Breast epithelium (tissue), 4 donors: ENCODE measurements around the gene HPX. TPM values are rescaled to one million over a fixed set of nuclear protein-coding genes. Genes with fewer than 3 reads are reported as not detected.

Experiments
- DNase-seq, 2 donors: peaks; one replicate each; pipeline ENCODE4 v3.0.0-alpha.2; 2019; ENCODE audit warnings: low spot score in 2 of 2
- H3K27ac ChIP-seq, 2 donors: fragments of 200-600 bp; sonication (generic) in 1 of 2; one replicate each; pipeline ENCODE4 v1.5.1; 2016 to 2019; ENCODE audit warnings: mild to moderate bottlenecking in 1 of 2
- H3K27me3 ChIP-seq, 2 donors: fragments of 200-600 bp; sonication (generic) in 1 of 2; one replicate each; pipeline versions ENCODE4 v1.5.1 to v1.6.0; 2017 to 2019; ENCODE audit warnings: control low read depth in 1 of 2, mild to moderate bottlenecking in 1 of 2
- H3K36me3 ChIP-seq: fragments of 200-600 bp; one replicate; pipeline ENCODE4 v1.5.1; 2019
- H3K4me1 ChIP-seq, 2 donors: fragments of 200-600 bp; sonication (generic); one replicate each; pipeline ENCODE4 v1.5.1; 2016 to 2019; ENCODE audit warnings: control low read depth in 1 of 2
- H3K4me3 ChIP-seq, 3 donors: fragments of 200-600 bp; sonication (generic); 1 replicate in 2 of 3; 2 replicates in 1 of 3; pipeline ENCODE4 v1.5.1; 2016 to 2019; ENCODE audit warnings: mild to moderate bottlenecking in 3 of 3, moderate library complexity in 2 of 3
- H3K9me3 ChIP-seq, 2 donors: fragments of 200-600 bp; sonication (generic) in 1 of 2; one replicate each; pipeline ENCODE4 v1.5.1; 2016 to 2019; ENCODE audit warnings: control low read depth in 1 of 2
- POLR2A ChIP-seq: fragments of 450-650 bp; IDR thresholded peaks from one replicate; pipeline ENCODE4 v1.6.1; 2016; ENCODE audit warnings: antibody characterized with exemption, mild to moderate bottlenecking, moderate library complexity
- POLR2AphosphoS5 ChIP-seq, 3 donors: sonication (generic); formaldehyde crosslinking; IDR thresholded peaks; one replicate each; pipeline ENCODE4 v1.6.1; 2017; ENCODE audit warnings: antibody characterized with exemption in 3 of 3
- intact Hi-C: fragments of 100-400 bp; cut with DNase I; formaldehyde crosslinking; loops from one replicate; pipeline ENCODE4 v1.15.1; 2023; ENCODE audit warnings: low total_unique reads
- total RNA-seq, 3 donors: library from RNA; depleted of rRNA; stranded (reverse); fragments of >200 nt; gene quantifications; one replicate each; pipeline ENCODE4 v1.1.0, GENCODE V29; 2016
- TF ChIP-seq, protein P1 (sequence below), 3 donors: fragments of 450-650 bp; IDR thresholded peaks; one replicate each; pipeline ENCODE4 v1.5.1; 2016 to 2017; ENCODE audit warnings: antibody characterized with exemption in 3 of 3, mild to moderate bottlenecking in 3 of 3, moderate library complexity in 3 of 3

HPX gene
- total RNA-seq, 3 donors from 2014 or later, result 0.96 to 25.2 (median 12.9) TPM

DNA sequence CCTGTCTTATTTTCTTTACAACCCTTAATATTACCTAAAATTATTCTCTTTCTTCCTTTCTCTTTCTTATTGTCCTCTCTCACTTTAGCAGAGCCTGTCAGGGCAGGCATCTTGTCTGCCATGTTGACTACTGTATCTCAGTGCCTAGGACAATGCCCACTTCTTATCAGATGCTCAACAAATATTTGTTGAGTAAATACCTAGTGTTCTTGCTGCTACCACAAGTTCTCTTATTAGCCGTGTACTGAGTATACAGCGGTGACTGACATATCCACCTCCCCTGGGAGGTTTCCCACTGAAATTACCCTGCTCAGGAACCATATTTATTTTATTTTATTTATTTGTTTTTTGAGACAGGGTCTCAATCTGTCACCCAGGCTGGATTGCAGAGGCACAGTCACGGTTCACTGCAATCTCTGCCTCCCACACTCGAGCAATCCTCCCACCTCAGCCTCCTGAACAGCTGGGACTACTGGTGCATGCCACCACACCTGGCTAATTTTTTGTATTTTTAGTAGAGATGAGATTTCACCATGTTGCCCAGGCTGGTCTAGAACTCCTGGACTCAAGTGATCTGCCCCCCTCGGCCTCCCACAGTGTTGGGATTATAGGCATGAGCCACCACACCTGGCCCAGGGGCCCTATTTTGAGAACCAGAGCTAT is 6.7 kb downstream of the HPX start:
- Histone ChIP-seq H3K4me1 (no peaks in the 10 kb centered on the region), H3K27ac (no peak overlapping the region), H3K9me3 (no peaks in the 10 kb centered on the region), H3K27me3 (no peaks in the 10 kb centered on the region), H3K4me3 (no peak overlapping the region), H3K36me3 (no peaks in the 10 kb centered on the region)
- intact Hi-C loops, result loop anchor here (10.0 kb wide), 1 partner anchor 49 kb away; no protein-coding TSS in a partner anchor
- TF ChIP-seq, protein P1, sequence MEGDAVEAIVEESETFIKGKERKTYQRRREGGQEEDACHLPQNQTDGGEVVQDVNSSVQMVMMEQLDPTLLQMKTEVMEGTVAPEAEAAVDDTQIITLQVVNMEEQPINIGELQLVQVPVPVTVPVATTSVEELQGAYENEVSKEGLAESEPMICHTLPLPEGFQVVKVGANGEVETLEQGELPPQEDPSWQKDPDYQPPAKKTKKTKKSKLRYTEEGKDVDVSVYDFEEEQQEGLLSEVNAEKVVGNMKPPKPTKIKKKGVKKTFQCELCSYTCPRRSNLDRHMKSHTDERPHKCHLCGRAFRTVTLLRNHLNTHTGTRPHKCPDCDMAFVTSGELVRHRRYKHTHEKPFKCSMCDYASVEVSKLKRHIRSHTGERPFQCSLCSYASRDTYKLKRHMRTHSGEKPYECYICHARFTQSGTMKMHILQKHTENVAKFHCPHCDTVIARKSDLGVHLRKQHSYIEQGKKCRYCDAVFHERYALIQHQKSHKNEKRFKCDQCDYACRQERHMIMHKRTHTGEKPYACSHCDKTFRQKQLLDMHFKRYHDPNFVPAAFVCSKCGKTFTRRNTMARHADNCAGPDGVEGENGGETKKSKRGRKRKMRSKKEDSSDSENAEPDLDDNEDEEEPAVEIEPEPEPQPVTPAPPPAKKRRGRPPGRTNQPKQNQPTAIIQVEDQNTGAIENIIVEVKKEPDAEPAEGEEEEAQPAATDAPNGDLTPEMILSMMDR (IDR thresholded peaks at IDR 0.05), result no peak
- TF ChIP-seq POLR2A, result no peak
- no peak for TF ChIP-seq POLR2AphosphoS5 (IDR thresholded peaks at IDR 0.05)
- DNase-seq, result no peak

DNA sequence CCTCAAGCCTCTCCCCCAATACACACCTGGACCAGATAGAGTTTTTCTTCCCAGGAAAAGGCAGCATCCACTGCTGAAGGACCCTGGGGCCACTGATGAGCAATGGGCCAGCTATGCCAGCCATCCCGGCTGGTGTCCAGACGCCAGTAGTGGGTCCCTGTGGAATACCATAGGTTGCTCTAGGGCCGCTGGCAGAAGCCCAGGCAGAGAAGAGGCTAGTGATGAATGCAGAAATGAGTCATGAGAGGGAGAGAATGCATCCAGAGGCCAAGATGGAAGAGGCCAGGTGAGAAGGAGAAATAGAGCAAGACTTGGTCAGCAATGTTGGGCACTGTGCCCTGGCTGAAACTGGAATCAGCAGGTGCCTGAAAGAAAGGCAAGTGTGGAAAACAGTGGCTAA is 8.9 kb downstream of the HPX start:
- Histone ChIP-seq H3K36me3 (no peaks in the 10 kb centered on the region), H3K27ac (no peak overlapping the region), H3K9me3 (no peaks in the 10 kb centered on the region), H3K27me3 (no peaks in the 10 kb centered on the region), H3K4me1 (no peaks in the 10 kb centered on the region), H3K4me3 (no peak overlapping the region)
- peak in 1 of 2 donors; percentile 67 for DNase-seq
- intact Hi-C loops, result loop anchor here (10.0 kb wide), 1 partner anchor 47 kb away; no protein-coding TSS in a partner anchor
- TF ChIP-seq POLR2A (no peak), POLR2AphosphoS5 (IDR thresholded peaks at IDR 0.05) (no peak)
- TF ChIP-seq, protein P1 (IDR thresholded peaks at IDR 0.05), result no peak

DNA sequence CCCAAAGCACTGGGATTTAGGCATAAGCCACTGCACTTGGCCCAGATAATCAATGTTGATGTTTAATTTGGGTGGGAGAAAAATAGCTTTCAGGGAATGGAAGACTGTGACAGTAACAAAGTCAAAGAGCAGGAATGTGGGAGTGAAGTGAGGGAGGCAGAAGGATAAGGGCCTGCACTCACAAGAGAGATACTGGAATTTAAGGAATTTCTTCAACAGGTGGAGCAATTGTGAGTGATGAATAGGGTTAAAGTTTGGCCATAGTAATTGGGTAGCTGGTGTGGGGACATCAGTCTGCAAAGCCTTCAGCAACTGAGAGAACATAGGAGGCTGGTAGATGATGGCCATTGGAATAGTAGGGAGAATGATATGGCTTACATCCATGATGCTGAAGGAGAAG is 13.3 kb downstream of the HPX start:
- intact Hi-C loops, result no loop called here
- TF ChIP-seq POLR2AphosphoS5 (IDR thresholded peaks at IDR 0.05), result no peak
- no peak for TF ChIP-seq POLR2A
- TF ChIP-seq, protein P1 (IDR thresholded peaks at IDR 0.05), result no peak
- DNase-seq, result no peak
- Histone ChIP-seq H3K36me3 (no peaks in the 10 kb centered on the region), H3K4me3 (no peak overlapping the region), H3K27me3 (no peaks in the 10 kb centered on the region), H3K27ac (no peak overlapping the region), H3K9me3 (no peaks in the 10 kb centered on the region), H3K4me1 (no peaks in the 10 kb centered on the region)

DNA sequence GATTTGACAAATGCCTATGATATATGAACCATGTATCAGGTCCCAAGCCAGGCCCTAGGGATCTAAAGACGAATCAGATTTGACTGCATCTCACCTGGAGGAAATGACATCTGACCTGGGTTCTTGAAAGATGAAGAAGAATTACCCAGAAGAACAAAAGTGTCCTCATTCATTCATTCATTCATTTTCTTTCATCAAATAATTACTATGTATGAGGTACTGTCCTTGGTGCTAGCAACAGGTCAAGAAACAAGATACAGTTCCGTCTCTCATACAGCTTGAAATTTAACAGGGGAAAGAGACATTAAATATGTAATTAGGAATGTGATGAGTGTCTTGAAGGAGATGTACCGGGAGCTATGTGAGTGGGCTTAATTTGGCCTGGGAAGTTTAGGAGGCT is 20.1 kb downstream of the HPX start:
- Histone ChIP-seq H3K9me3 (no peaks in the 10 kb centered on the region), H3K4me3 (no peak overlapping the region), H3K36me3 (no peaks in the 10 kb centered on the region), H3K27me3 (no peaks in the 10 kb centered on the region), H3K27ac (no peak overlapping the region), H3K4me1 (peaks cover 5% of the 10 kb centered on the region in 2 donors)
- TF ChIP-seq POLR2AphosphoS5 (IDR thresholded peaks at IDR 0.05), result no peak
- TF ChIP-seq, protein P1 (IDR thresholded peaks at IDR 0.05), result no peak
- no peak for TF ChIP-seq POLR2A
- intact Hi-C loops, result no loop called here
- no peak for DNase-seq

DNA sequence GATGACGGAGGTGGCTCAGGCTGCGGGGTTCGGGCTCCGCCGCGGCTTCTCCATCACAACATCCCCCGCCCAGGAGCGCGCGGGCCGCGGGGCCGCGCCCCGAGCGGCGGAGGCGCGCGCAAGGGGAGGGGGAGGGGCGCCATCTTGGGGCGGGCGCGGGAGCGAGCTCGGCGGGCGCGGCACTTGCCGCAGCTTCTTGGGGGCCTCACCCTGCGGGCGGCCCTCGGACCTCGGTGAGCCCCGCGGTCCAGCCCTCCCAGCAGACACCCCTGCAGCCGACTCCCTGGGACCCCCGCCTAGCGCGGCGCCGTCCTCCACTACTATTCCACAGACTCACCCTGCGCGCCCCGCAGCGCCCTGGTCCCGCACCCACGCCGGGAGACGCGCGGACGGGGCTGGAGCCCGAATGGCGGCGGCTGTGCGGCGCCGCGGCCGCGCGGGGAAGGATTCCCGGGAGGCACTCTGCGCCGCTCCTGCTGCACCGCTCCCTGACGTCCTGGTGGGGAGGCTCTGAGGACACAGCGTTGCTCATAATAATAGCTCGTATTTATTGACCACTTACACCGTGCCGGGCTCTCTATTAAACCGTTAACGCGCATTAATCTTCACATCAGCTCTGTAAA is 21.7 kb downstream of the HPX start, which contains the start of gene APBB1:
Gene APBB1, minus strand, starts transcription at position 86 of the 623 bp plus-strand sequence. CDS start 7,747 bp downstream, outside the sequence.
- Histone ChIP-seq H3K36me3 (no peaks in the 10 kb centered on the region), H3K9me3 (no peaks in the 10 kb centered on the region), H3K27me3 (no peaks in the 10 kb centered on the region), H3K4me1 (peaks cover 5% of the 10 kb centered on the region in 2 donors), H3K27ac (peak within 1 kb of the TSS; percentile 87 to 93), H3K4me3 (peak within 1 kb of the TSS; percentile 87 to 97 (median 93))
- TF ChIP-seq POLR2A, result no peak
- TF ChIP-seq, protein P1 (IDR thresholded peaks at IDR 0.05), result peak in 1 of 3 donors; percentile 16
- TF ChIP-seq POLR2AphosphoS5 (IDR thresholded peaks at IDR 0.05), result peak in 1 of 3 donors; percentile 27
- intact Hi-C loops, result no loop called here
- DNase-seq, result peak in 1 of 2 donors; percentile 32
